ENCODE measurements around the gene GRM1. TPM values are rescaled to one million over a fixed set of nuclear protein-coding genes. Genes with fewer than 3 reads are reported as not detected.

The GRM1 gene
- total RNA-seq, 2 donors from 2014 or later, result not detected

DNA sequence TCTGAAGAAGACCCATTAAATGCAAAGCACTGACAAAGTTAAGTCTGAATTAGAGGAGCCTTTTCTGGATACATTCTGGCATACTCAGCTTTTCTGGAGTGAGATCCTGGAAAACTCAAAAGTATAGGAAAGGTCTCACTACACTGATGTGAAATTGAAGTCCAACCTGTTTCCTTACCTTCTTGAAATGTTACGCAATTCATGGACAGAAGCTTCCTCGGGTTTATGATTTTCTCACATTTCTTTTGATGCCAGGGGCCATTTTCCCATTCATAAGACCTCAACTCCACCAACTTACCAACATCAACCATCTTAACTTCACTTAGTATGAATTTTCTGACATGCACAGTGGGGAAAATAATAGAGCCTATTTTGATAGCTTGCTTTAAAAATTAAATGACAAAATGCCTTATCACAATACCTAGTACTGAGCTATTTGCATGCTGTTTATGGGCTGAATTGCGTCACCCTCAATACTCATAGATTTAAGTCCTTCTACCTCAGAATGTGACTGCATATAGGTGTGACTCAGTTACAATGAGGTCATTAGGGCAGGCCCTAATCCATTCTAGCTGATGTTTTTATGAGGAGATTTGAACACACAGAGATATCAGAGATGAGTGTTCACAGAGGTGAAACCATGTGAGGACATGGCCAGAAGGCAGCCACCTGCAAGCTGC lies 441.4 kb downstream of the GRM1 start:
- Mint-ChIP-seq H3K9me3 (peaks cover 0 to 1% of the 10 kb centered on the region in 2 donors), H3K4me3 (no peak overlapping the region), H3K27ac (no peak overlapping the region), H3K27me3 (ENCODE audit: low read depth) (no peaks in the 10 kb centered on the region), H3K4me1 (ENCODE audit: low read depth) (no peaks in the 10 kb centered on the region), H3K36me3 (ENCODE audit: insufficient read depth in 2 of 2) (no peaks in the 10 kb centered on the region)
- no peak for ATAC-seq (replicated peaks in 1 of 2)
- DNase-seq, result no peak

DNA sequence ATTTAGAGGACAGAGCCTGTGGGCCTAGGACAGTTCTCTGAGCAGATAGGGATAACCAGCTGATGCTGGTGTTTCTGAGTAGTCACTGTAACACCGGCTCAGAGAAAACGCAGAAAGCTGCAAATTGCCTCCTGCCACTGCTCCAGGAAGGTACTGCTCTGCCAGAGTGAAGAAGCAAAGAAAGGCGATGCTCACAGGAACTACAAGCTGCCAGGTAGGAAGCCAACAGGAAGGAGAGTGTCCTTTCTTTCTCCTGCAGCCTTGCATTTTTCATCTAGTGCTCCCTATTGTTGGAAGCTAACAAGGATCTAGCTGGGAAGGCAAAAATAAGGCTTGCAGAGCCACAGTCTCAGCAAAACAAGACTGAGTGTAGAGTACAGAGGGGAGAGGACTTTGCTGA lies 444.1 kb downstream of the GRM1 start:
- no peaks in the 10 kb centered on the region for H3K9me3 Mint-ChIP-seq
- ATAC-seq (replicated peaks in 1 of 2), result no peak
- H3K36me3 Mint-ChIP-seq (ENCODE audit: insufficient read depth in 2 of 2), result no peaks in the 10 kb centered on the region
- no peaks in the 10 kb centered on the region for H3K27me3 Mint-ChIP-seq (ENCODE audit: low read depth)
- no peak overlapping the region for H3K4me3 Mint-ChIP-seq
- DNase-seq, result no peak
- no peaks in the 10 kb centered on the region for H3K4me1 Mint-ChIP-seq (ENCODE audit: low read depth)
- H3K27ac Mint-ChIP-seq, result no peak overlapping the region

DNA sequence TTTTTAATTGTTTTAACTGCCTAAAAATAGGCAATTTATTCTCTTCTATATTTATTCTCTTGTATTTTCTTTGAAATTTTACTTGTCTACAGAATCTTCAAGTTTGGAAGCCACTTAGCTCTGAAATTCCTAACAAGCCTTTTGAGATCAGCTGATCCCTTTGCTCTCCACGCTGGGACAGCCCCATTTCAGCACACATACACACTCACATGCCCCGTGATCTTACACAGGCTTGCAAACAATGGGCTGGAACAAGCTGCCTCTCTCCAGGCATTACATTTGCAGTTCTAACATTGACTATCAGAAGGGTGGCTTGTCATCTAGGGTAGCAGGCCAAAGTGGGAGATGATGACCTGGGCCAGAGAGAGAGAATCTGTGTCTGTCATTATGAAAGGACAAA lies 452.7 kb downstream of the GRM1 start:
- Mint-ChIP-seq H3K27ac (no peak overlapping the region), H3K27me3 (ENCODE audit: low read depth) (no peaks in the 10 kb centered on the region), H3K4me3 (no peak overlapping the region), H3K4me1 (ENCODE audit: low read depth) (no peaks in the 10 kb centered on the region), H3K9me3 (peaks cover 7 to 15% of the 10 kb centered on the region in 2 donors), H3K36me3 (ENCODE audit: insufficient read depth in 2 of 2) (no peaks in the 10 kb centered on the region)
- DNase-seq, result no peak
- ATAC-seq (replicated peaks in 1 of 2), result no peak

DNA sequence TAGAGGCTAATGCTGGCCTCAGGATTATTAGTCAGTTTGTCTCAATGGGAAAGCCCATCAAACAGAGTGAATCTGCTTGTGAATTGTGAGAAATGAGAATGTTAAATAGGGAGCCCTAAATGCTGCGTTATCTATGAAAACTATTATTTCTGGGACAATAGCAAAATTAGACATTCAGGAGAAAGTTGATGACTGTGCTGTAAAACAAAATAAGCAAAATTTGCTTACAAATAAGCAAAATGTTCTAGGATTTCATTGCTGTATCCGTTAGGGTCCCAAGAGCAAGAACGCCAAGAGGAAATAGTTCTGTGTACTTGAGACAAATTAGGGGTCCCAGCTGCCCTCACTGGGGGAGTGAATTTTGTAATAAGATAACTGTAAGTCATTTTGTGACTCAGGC lies 455.5 kb downstream of the GRM1 start:
- no peaks in the 10 kb centered on the region for H3K27me3 Mint-ChIP-seq (ENCODE audit: low read depth)
- DNase-seq (no peak), ATAC-seq (replicated peaks in 1 of 2) (no peak)
- H3K4me1 Mint-ChIP-seq (ENCODE audit: low read depth), result no peaks in the 10 kb centered on the region
- H3K36me3 Mint-ChIP-seq (ENCODE audit: insufficient read depth in 2 of 2), result no peaks in the 10 kb centered on the region
- H3K4me3 Mint-ChIP-seq, result no peak overlapping the region
- H3K27ac Mint-ChIP-seq, result no peak overlapping the region
- H3K9me3 Mint-ChIP-seq, result peaks cover 7 to 9% of the 10 kb centered on the region in 2 donors

Other genes with a start within 250 kb of the GRM1 start
- gene FBXO30, start 214.3 kb upstream of the GRM1 start, total RNA-seq, result 1 to 10 TPM; 4.9 to 5.0 TPM
- 10 to 100 TPM; 13.8 to 14.5 TPM for gene SHPRH, start 64.7 kb upstream of the GRM1 start, total RNA-seq